ENCODE results near the gene SPRR2G.

DNA sequence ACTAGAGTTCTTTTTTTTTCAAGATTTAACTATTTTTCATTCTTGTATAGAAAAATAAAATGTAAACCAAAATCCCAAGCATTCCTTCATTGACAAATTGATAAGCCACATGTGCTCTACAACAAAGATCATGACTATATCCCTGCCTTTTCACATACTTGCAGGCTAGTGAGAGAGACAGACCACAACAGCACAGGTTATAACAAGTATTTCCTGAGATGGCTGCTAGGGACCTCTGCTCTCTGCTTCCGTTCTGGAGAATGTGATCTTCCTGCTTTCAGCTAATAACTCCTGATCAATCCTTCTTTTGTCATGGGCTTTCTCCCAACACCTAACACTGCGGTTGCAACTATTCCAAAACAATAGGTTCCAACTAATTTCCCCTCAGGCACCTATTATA lies 23.4 kb downstream of the SPRR2G start:
- TF ChIP-seq, protein P1, sequence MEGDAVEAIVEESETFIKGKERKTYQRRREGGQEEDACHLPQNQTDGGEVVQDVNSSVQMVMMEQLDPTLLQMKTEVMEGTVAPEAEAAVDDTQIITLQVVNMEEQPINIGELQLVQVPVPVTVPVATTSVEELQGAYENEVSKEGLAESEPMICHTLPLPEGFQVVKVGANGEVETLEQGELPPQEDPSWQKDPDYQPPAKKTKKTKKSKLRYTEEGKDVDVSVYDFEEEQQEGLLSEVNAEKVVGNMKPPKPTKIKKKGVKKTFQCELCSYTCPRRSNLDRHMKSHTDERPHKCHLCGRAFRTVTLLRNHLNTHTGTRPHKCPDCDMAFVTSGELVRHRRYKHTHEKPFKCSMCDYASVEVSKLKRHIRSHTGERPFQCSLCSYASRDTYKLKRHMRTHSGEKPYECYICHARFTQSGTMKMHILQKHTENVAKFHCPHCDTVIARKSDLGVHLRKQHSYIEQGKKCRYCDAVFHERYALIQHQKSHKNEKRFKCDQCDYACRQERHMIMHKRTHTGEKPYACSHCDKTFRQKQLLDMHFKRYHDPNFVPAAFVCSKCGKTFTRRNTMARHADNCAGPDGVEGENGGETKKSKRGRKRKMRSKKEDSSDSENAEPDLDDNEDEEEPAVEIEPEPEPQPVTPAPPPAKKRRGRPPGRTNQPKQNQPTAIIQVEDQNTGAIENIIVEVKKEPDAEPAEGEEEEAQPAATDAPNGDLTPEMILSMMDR (conservative IDR thresholded peaks at IDR 0.05; ENCODE audit: low read depth, low read length) = no peak
- no peak for TF ChIP-seq EZH2 (IDR thresholded peaks at IDR 0.05; ENCODE audit: borderline replicate concordance, low read depth, low read length, poor library complexity, severe bottlenecking)

Measured in A673 (cell line).